WTC11 (cell line): Measurements from ENCODE around the gene PLCZ1. TPM values are rescaled to one million over a fixed set of nuclear protein-coding genes. Genes with fewer than 3 reads are reported as not detected.

Experiments
- ATAC-seq: fragments of 200-7000 bp; cut with Tn5 transposase; 2 replicates; pipeline ENCODE4 v1.10.0; 2021; ENCODE audit warnings: mild to moderate bottlenecking, moderate library complexity
- CTCF ChIA-PET: fragments of 300-600 bp; sonication (Branson Sonifier 250); formaldehyde crosslinking; loops from one replicate; lab custom pipeline; 2021; ENCODE audit warnings: antibody characterized with exemption; lab: Charles Lee
- POLR2A ChIA-PET: fragments of 350-600 bp; sonication (Branson Sonifier 250); formaldehyde crosslinking; loops from one replicate; lab custom pipeline; 2021; ENCODE audit warnings: antibody characterized with exemption; lab: Charles Lee
- DNase-seq: peaks from one replicate; pipeline ENCODE4 v3.0.0; 2021; ENCODE audit warnings: low spot score
- H3K27ac Mint-ChIP-seq: 2 replicates; pipeline ENCODE4 v1.8.0; 2021; ENCODE audit warnings: mixed read lengths
- H3K27me3 Mint-ChIP-seq: 2 replicates; pipeline ENCODE4 v1.8.0; 2021; ENCODE audit warnings: low read depth, mild to moderate bottlenecking, moderate library complexity, mixed read lengths
- H3K36me3 Mint-ChIP-seq: 2 replicates; pipeline ENCODE4 v1.8.0; 2021; ENCODE audit warnings: mixed read lengths
- H3K4me1 Mint-ChIP-seq: 2 replicates; pipeline ENCODE4 v1.8.0; 2022; ENCODE audit warnings: mixed read lengths
- H3K4me3 Mint-ChIP-seq: 2 replicates; pipeline ENCODE4 v1.8.0; 2021; ENCODE audit warnings: mild to moderate bottlenecking, moderate library complexity, mixed read lengths
- H3K9me3 Mint-ChIP-seq: 2 replicates; pipeline ENCODE4 v1.8.0; 2021; ENCODE audit warnings: mixed read lengths
- CBFB ChIP-seq: sonication (generic); formaldehyde crosslinking; IDR thresholded peaks from 2 replicates; pipeline ENCODE4 v1.8.1; 2022; ENCODE audit warnings: mild to moderate bottlenecking, low read depth, missing genetic modification reagents
- ELF4 ChIP-seq: sonication (generic); formaldehyde crosslinking; IDR thresholded peaks from 2 replicates; pipeline ENCODE4 v1.8.1; 2022; ENCODE audit warnings: low read depth, mild to moderate bottlenecking, moderate library complexity, missing genetic modification reagents
- NFE2L1 ChIP-seq: sonication (generic); formaldehyde crosslinking; IDR thresholded peaks from 2 replicates; pipeline ENCODE4 v1.8.1; 2023; ENCODE audit warnings: missing genetic modification reagents
- RELA ChIP-seq: sonication (generic); formaldehyde crosslinking; IDR thresholded peaks from 2 replicates; pipeline ENCODE4 v1.8.1; 2022; ENCODE audit warnings: missing genetic modification reagents, mild to moderate bottlenecking, borderline replicate concordance
- TEAD4 ChIP-seq: sonication (generic); formaldehyde crosslinking; IDR thresholded peaks from 2 replicates; pipeline ENCODE4 v1.8.0; 2022; ENCODE audit warnings: mild to moderate bottlenecking, missing genetic modification reagents
- TP53 ChIP-seq: sonication (generic); formaldehyde crosslinking; IDR thresholded peaks from 2 replicates; pipeline ENCODE4 v1.8.1; 2023; ENCODE audit warnings: mild to moderate bottlenecking, missing genetic modification reagents
- ZNF232 ChIP-seq: sonication (generic); formaldehyde crosslinking; IDR thresholded peaks from 2 replicates; pipeline ENCODE4 v1.8.0; 2022; ENCODE audit warnings: mild to moderate bottlenecking, missing genetic modification reagents
- ZNF416 ChIP-seq: fragments of 250-450 bp; sonication (Bioruptor Pico); IDR thresholded peaks from 2 replicates; pipeline ENCODE4 v1.9.0; 2021; ENCODE audit warnings: mild to moderate bottlenecking, inconsistent platforms
- ZNF423 ChIP-seq: fragments of 250-450 bp; sonication (Bioruptor Pico); IDR thresholded peaks from 2 replicates; pipeline ENCODE4 v2.1.2; 2022; ENCODE audit warnings: mild to moderate bottlenecking, moderate library complexity
- total RNA-seq: library from RNA; stranded (reverse); gene quantifications from 3 replicates; pipeline ENCODE4 v1.2.3, GENCODE V29; 2021
- TF ChIP-seq, protein P1 (sequence below): fragments of 250-450 bp; sonication (Bioruptor Pico); IDR thresholded peaks from 2 replicates; pipeline ENCODE4 v1.8.0; 2021; ENCODE audit warnings: mild to moderate bottlenecking
- TF ChIP-seq, protein P2 (sequence below): sonication (generic); formaldehyde crosslinking; IDR thresholded peaks from 2 replicates; pipeline ENCODE4 v1.8.0; 2023; ENCODE audit warnings: missing genetic modification reagents, mild to moderate bottlenecking, borderline replicate concordance
- TF ChIP-seq, protein P3 (sequence below): sonication (generic); formaldehyde crosslinking; IDR thresholded peaks from 2 replicates; pipeline ENCODE4 v1.8.0; 2022; ENCODE audit warnings: missing genetic modification reagents
- TF ChIP-seq, protein P4 (sequence below): sonication (generic); formaldehyde crosslinking; IDR thresholded peaks from 2 replicates; pipeline ENCODE4 v1.8.1; 2023; ENCODE audit warnings: mild to moderate bottlenecking, missing genetic modification reagents, moderate library complexity

The PLCZ1 gene
- total RNA-seq, 1 experiment from 2014 or later = not detected

DNA sequence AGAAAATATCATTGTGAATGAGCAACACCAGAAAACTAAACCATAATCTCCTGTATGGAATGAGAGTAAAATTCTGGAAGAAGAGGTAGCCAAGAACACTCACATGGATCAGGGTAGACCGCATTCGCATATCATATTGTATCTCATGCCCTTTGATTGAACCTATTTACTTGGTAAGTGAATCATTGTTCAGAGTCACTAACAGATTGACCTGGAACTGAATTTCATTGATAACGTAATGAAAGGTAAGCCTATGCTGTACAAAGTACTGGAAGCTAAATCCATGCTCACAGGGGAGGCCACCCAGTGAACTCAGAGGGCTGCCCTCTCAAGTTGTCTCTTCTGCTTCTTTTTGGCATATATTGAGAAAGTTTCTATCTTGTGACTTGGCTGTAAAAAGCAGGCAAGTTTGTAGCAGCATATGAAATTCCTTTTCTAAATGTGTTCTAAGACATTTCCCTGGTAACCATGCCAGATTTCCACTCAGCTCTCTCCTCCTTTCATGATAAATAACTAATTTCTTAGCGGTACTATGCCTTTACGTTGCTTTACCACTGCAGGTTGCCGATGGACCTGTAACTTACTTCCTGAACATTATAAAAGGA is 91.4 kb downstream of the PLCZ1 start (continued):
- TF ChIP-seq, protein P1, sequence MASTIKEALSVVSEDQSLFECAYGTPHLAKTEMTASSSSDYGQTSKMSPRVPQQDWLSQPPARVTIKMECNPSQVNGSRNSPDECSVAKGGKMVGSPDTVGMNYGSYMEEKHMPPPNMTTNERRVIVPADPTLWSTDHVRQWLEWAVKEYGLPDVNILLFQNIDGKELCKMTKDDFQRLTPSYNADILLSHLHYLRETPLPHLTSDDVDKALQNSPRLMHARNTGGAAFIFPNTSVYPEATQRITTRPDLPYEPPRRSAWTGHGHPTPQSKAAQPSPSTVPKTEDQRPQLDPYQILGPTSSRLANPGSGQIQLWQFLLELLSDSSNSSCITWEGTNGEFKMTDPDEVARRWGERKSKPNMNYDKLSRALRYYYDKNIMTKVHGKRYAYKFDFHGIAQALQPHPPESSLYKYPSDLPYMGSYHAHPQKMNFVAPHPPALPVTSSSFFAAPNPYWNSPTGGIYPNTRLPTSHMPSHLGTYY = no peak
- no peak for TF ChIP-seq TEAD4 (CRISPR knock-in tag)
- TF ChIP-seq, protein P2, sequence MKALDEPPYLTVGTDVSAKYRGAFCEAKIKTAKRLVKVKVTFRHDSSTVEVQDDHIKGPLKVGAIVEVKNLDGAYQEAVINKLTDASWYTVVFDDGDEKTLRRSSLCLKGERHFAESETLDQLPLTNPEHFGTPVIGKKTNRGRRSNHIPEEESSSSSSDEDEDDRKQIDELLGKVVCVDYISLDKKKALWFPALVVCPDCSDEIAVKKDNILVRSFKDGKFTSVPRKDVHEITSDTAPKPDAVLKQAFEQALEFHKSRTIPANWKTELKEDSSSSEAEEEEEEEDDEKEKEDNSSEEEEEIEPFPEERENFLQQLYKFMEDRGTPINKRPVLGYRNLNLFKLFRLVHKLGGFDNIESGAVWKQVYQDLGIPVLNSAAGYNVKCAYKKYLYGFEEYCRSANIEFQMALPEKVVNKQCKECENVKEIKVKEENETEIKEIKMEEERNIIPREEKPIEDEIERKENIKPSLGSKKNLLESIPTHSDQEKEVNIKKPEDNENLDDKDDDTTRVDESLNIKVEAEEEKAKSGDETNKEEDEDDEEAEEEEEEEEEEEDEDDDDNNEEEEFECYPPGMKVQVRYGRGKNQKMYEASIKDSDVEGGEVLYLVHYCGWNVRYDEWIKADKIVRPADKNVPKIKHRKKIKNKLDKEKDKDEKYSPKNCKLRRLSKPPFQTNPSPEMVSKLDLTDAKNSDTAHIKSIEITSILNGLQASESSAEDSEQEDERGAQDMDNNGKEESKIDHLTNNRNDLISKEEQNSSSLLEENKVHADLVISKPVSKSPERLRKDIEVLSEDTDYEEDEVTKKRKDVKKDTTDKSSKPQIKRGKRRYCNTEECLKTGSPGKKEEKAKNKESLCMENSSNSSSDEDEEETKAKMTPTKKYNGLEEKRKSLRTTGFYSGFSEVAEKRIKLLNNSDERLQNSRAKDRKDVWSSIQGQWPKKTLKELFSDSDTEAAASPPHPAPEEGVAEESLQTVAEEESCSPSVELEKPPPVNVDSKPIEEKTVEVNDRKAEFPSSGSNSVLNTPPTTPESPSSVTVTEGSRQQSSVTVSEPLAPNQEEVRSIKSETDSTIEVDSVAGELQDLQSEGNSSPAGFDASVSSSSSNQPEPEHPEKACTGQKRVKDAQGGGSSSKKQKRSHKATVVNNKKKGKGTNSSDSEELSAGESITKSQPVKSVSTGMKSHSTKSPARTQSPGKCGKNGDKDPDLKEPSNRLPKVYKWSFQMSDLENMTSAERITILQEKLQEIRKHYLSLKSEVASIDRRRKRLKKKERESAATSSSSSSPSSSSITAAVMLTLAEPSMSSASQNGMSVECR = no peak

DNA sequence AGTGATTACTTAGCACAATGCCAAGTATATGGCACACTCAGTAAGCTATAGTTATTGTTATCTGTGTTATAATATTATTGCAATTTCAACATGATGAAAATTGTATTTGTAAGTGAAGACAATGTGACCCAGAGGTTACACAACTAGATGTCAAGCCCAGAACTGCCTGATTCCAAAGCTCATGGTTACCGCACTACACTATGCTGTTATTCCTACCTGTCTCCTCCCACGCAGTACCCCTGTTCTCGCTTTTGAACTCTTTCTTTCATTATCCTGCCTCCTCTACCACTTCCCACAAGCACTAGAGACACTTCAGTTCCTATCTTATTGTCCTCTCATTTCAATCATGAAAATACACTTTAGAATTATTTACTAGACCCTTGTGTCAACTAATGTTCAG is 93.2 kb downstream of the PLCZ1 start:
- Mint-ChIP-seq H3K27ac (no peak overlapping the region), H3K4me1 (peaks cover 6% of the 10 kb centered on the region; the same call in 1 of the 2 replicates), H3K36me3 (no peaks in the 10 kb centered on the region), H3K4me3 (no peak overlapping the region), H3K27me3 (no peaks in the 10 kb centered on the region), H3K9me3 (no peaks in the 10 kb centered on the region)
- no peak for TF ChIP-seq ELF4
- TF ChIP-seq CBFB = no peak
- no peak for TF ChIP-seq RELA (CRISPR knock-in tag)
- no peak for DNase-seq
- ATAC-seq = no peak
- ChIA-PET POLR2A (no interaction called here), CTCF (no interaction called here)

DNA sequence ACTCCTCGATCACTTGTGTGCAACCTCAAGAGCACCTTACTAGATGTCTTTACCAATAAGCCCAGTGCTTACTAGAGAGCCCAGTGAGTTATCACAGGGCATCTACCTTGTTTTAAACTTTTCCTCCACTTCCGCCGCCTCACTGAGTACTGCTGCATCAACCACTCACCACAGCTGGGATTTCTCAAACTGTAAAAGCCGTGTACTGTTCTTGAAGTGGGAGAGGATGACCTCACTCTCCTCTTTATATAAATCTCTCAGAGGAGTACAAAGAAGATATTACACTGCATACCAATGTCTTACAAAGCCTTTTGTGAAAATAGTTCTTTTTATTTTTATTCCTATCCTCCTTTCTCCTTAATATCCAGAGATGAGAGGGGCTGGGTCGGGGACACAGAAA is 94.1 kb downstream of the PLCZ1 start:
- Mint-ChIP-seq H3K36me3 (no peaks in the 10 kb centered on the region), H3K27ac (no peak overlapping the region), H3K4me1 (peaks cover 6% of the 10 kb centered on the region), H3K27me3 (no peaks in the 10 kb centered on the region), H3K9me3 (no peaks in the 10 kb centered on the region), H3K4me3 (no peak overlapping the region)
- DNase-seq = no peak
- ATAC-seq = no peak
- TF ChIP-seq, protein P3, sequence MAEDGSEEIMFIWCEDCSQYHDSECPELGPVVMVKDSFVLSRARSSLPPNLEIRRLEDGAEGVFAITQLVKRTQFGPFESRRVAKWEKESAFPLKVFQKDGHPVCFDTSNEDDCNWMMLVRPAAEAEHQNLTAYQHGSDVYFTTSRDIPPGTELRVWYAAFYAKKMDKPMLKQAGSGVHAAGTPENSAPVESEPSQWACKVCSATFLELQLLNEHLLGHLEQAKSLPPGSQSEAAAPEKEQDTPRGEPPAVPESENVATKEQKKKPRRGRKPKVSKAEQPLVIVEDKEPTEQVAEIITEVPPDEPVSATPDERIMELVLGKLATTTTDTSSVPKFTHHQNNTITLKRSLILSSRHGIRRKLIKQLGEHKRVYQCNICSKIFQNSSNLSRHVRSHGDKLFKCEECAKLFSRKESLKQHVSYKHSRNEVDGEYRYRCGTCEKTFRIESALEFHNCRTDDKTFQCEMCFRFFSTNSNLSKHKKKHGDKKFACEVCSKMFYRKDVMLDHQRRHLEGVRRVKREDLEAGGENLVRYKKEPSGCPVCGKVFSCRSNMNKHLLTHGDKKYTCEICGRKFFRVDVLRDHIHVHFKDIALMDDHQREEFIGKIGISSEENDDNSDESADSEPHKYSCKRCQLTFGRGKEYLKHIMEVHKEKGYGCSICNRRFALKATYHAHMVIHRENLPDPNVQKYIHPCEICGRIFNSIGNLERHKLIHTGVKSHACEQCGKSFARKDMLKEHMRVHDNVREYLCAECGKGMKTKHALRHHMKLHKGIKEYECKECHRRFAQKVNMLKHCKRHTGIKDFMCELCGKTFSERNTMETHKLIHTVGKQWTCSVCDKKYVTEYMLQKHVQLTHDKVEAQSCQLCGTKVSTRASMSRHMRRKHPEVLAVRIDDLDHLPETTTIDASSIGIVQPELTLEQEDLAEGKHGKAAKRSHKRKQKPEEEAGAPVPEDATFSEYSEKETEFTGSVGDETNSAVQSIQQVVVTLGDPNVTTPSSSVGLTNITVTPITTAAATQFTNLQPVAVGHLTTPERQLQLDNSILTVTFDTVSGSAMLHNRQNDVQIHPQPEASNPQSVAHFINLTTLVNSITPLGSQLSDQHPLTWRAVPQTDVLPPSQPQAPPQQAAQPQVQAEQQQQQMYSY (CRISPR knock-in tag) = no peak
- TF ChIP-seq ZNF416 (CRISPR knock-in tag) (no peak), ZNF232 (CRISPR knock-in tag) (no peak), NFE2L1 (no peak), ZNF423 (CRISPR knock-in tag) (no peak), TP53 (CRISPR knock-in tag) (no peak)
- TF ChIP-seq, protein P4, sequence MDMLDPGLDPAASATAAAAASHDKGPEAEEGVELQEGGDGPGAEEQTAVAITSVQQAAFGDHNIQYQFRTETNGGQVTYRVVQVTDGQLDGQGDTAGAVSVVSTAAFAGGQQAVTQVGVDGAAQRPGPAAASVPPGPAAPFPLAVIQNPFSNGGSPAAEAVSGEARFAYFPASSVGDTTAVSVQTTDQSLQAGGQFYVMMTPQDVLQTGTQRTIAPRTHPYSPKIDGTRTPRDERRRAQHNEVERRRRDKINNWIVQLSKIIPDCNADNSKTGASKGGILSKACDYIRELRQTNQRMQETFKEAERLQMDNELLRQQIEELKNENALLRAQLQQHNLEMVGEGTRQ (CRISPR knock-in tag) = no peak
- CTCF ChIA-PET = no interaction called here
- POLR2A ChIA-PET = no interaction called here
